HG03521 (cell line): Measurements from ENCODE around the gene ANO2.

ENCODE experiments used
- ATAC-seq: cut with Tn5 transposase; IDR thresholded peaks from one replicate; pipeline ENCODE4 v1.9.1; 2021; ENCODE audit warnings: mild to moderate bottlenecking, moderate library complexity; ENCODE audit not compliant: unreplicated experiment

ANO2 gene

DNA sequence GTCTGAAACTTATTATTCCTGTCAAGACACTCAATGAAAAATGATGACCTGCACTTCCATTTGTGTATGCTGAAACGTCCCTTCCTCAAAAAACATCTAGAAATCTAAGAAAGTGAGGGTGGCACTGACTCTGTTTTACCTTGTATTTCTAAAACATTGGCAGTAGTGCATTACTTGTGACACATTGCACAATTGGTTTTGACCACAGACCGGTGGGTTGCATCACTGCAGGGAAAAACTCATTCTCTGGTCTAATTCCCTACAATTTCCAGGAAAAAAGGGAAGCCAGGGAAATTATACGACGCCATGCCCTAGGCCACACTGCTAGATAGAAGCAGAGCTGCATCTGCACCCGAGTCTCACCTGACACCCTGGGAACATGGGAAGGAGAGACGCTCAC lies 356.5 kb downstream of the ANO2 start:
- no peak for ATAC-seq

DNA sequence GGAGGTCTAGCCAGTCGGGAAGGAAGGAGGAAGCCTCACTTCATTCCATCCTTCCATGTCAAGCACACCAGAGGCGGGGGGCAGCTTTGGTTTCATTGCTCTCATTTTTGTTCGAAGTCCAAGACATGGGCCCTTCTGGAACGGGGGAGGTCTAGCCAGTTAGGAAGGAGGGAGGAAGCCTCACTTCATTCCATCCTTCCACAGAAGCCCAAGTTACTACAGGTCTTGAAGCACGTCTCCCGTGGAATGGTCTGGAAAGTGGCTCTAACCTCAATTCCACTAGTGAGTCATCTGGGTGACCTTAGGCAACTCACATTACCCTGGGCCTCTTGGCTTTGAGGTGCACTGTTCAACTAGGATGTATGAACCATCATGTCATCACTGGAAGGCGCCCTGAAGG lies 356.9 kb downstream of the ANO2 start:
- no peak for ATAC-seq

DNA sequence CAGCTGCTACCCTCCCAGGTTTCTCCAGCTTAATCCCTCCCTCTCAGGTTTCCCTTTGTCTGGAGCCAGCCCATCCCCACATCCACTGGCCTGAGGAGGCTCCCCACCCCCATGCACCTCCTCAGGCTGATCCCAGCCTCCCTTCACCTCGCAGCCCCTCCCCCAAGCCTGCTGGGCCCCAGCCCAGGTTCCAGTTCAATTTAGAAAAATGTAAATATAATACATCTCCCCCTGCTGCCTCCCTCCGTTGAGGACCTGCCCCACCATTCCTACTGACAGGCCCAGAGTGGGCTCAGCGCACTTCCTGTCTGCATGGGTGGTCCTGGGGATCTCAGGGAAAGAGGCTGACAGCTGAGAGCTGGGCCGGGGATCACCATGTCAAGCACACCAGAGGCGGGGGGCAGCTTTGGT lies 357.3 kb downstream of the ANO2 start:
- ATAC-seq: no peak

- ATAC-seq: no peak
These were observed 358.9 kb downstream of the ANO2 start for GRCh38 chr12:5586201-5586600.

DNA sequence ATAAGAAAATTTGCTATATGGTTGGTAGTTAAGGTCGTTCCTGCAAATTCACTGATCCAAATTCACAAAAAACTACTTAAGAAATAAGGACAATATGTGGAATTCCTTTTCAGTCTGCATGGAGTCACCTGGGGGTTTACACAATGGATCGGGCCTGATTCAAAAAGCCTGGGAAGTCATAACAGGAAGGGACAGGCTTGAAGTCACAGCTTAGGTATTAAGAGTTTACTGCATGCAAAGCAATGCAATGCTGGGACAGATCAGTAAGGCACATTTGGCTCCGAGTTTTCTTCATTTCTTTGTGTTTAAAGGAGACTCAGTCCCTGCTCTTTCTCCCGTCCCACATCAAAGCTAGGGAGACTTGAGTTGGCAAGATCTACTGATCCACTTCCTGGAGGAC lies 359.9 kb downstream of the ANO2 start:
- ATAC-seq: no peak

- ATAC-seq: no peak
These were observed 360.5 kb downstream of the ANO2 start for GRCh38 chr12:5584412-5585175.

DNA sequence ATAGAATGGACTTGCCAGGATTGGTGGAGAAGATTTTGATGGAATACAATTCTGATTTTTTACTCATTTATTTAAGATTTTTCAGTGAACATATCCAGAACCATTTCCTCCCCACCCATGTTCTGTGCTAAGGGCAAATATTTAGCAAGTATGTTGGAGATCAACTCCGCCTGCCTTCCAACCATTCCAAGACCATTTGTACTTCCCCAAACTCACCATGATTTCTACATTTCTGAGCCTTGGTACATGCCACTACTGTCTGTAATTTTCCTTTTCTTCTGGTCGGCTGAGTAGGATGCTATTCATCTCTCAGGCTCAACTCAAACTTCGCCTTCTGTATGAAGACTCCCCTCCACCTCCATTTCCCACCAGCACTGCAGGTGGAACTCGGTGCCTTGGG lies 362.5 kb downstream of the ANO2 start:
- ATAC-seq: no peak

GRCh38 chr12:5582018-5582417 lies 363.0 kb downstream of the ANO2 start:
- no peak for ATAC-seq

GRCh38 chr12:5581616-5582015 lies 363.4 kb downstream of the ANO2 start:
- ATAC-seq: no peak

DNA sequence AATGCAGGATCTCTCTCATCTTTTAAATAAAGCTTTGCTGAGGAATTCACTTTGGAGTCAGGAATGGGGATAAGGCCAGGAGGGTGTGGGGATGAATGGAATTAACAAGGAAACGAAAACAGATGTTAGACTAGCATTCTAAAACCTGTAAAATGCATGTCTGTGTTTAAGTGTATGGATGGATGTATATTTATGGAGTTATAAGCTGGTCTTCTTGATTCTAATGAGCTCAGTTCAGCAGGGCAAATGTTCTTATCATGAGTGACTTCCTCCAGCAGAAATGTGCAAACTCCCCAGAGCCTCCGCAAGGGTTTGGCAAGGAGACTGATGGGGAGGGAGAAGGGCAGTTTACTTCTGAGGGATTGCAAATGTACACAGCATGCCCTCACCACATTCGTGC lies 364.0 kb downstream of the ANO2 start:
- ATAC-seq: no peak

DNA sequence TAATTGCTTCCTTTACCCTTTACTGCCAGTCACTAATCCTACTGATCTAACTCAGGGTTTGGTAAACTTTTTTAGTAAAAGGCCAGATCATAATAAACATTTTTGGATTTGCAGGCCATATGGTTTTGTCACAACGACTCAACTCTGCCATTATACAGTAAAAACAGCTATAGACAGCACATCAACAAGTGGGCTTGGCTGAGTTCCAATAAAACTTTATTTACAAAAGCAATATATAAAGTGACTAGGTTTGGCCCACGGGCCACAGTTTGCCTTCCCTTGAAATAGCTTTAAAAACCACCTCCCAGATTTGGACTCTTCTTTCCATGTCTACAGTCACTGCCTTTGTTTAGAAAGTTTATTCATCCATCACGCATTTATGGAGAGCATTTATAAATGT lies 366.3 kb downstream of the ANO2 start:
- ATAC-seq: no peak

DNA sequence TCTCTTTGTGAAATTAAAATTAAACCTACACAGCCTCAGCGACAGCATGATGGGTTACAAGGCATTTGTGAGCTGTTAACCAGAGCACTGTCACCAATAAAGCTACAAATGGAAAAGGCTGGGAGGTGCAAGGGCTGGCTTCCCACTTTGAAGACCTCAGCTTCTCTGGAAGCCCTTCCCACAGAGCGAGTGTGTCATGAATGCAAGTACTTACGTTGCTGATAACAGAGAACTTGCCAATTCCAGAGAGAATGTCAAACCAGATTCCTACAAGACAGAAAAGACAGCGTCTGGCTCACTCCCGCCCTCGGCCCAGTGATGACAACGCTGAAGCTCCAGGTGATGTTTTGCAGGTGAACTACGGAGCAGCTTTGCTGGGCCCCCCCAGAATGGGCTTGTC lies 367.3 kb downstream of the ANO2 start:
- no peak for ATAC-seq

- no peak for ATAC-seq
These were observed 367.8 kb downstream of the ANO2 start for GRCh38 chr12:5577211-5577612.

DNA sequence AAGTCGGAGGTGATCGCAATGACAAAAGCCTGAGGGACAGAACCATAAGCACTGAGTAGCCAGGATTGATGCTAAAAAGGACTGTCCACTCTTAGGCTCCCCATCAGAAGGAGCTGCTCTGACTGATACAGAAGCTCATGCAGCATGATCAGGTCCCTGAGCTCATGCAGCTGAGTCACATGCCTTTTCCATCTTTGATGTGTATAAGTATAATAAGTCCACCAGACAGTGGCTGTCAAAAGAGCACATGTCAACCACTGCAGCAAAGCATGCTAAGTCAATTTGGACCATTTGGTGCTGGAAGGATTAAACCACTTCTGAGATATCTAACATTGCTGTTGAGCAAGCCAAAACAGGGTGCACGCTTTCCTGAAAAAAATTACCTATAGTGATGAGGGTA lies 369.1 kb downstream of the ANO2 start:
- no peak for ATAC-seq

DNA sequence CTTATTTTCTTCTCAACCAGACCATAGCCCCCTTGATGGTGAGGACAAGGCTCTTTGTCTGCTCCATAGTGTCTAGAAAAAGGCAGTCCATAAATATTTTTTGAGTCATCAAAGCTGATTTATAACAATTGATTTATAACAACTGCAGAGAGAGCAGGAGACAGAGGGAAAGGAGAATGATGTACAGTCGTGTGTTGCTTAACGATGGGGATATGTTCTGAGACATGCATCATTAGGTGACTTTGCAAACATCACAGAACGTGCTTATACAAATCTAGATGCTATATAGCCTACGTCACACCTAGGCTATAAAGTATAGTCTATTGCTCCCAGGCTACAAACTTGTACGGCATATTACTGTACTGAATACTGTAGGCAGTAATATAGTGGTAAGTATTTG lies 369.8 kb downstream of the ANO2 start:
- no peak for ATAC-seq

DNA sequence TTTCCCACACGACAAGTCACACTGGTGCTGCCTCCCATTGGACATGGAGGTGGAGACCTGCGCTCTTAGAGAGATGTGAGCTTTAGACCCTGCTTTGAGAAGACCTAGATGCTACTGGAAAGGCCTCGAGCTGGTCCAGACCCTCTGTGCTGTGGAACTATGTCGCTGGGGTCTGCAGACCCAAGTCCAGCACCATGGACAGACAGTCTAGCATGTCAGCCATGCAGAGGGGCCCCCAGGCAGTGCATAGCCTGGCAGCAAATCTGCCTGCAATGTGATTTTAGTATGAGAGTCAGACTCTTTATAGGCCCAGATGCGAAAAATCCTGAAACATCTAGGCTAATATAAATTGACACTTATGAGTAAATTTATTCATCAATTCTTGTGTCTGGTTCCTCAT lies 371.7 kb downstream of the ANO2 start:
- no peak for ATAC-seq

DNA sequence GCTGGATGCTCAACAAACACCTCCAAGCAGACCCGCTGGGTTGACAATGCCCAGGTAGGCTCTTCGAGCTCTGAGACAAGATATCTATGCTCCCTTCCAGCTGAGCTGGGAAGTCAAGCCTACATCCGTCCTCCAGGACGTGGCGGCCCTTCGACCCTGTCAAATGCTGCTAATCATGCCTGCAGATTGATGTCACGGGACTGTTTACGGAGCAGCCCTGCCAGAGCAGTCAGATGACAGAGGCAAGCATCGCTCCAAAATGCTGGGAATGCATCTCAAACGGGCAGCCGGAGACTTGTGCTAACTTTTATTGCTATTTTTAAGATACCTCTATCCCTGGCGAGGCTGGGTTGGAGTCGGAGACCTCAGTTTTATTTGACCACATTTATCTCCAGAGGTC lies 373.9 kb downstream of the ANO2 start:
- ATAC-seq: no peak

GRCh38 chr12:5570416-5570815 lies 374.6 kb downstream of the ANO2 start:
- ATAC-seq: no peak

- no peak for ATAC-seq
These were observed 376.6 kb downstream of the ANO2 start for GRCh38 chr12:5568325-5568981.

DNA sequence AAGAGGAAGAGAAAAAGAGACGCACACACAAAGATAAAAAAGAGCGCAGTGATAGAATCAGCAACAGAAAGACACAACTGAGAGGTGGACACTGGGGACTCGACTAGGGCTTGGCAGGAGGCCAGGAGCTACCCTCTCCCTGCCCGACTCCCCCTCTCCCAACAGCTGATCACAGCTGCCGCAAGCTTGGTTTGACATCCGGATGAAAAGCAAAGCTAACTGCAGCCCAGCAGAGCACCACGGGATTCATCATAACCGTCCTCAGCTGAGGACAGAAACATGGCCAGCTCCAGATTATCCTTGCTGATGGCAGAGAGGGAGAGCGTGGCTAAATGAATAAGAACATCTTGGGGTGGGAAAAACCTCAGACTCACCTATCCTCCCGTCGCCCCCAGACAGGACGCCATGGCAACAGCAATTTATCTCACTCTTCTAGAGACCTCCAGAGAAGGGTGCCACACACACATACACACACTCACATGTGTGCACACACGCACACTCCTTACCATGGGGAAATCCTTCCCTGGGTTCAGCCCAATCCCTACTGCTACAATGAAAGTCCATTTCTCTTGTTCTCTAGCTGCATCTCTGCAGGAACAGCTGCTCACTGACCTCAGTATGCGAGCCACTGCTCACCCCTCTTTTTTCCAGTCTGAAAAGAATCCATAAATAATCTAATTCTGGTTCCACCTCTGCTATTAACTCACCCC lies 377.9 kb downstream of the ANO2 start:
- ATAC-seq: no peak

DNA sequence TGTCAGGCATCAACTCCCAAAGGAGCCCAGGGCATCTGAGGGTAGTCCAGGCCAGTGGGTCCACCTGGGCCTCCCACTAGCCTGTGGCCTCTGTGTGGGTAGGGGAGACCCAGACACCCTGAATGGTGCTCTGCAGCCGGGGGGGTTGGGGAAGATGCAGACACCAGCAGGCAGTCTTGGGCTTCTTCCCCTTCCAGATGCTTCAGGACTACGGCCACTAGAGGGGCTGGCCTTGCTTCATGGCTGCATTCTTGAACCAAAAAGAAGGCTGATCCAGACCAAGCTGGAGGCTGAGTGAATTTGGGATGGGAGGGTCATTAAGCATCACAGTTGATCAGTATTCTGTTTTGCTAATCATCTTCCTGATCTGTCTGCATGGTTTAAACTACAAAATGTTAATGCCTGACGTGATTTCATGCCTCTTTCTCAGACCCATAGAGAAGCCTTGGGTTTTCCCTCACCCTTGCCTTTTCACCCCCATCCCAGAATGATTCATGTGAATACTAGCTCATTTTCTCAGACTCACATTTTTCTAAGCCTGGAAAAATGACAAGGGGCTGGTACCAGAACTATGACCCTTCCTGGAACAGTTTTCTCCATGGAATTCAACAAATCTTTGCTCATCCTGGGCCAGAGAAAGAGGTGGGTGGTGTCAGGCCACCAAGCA lies 379.0 kb downstream of the ANO2 start:
- no peak for ATAC-seq

GRCh38 chr12:5562581-5562980 lies 382.5 kb downstream of the ANO2 start:
- ATAC-seq: no peak
